Calu3 (cell line): ENCODE measurements around the gene STK17A. TPM values are rescaled to one million over a fixed set of nuclear protein-coding genes. Genes with fewer than 3 reads are reported as not detected.

Source experiments
- Bru-seq: library from RNA; stranded (reverse); fragments of 400-500 nt; gene quantifications from one replicate; lab custom pipeline; 2021; lab: Mats Ljungman, UMichigan
- BruChase-seq, 2 experiments: library from RNA; stranded (reverse); fragments of 400-500 nt; gene quantifications; one replicate each; lab custom pipeline; 2021; lab: Mats Ljungman, UMichigan
- BruUV-seq: library from RNA; stranded (reverse); fragments of 400-500 nt; replicated peaks from 2 replicates; lab custom pipeline; 2021; lab: Mats Ljungman, UMichigan
- CTCF ChIA-PET: fragments of 300-600 bp; sonication (Branson Sonifier 250); formaldehyde crosslinking; loops from one replicate; lab custom pipeline; 2022; ENCODE audit warnings: antibody characterized with exemption; lab: Charles Lee
- DNase-seq: peaks from one replicate; pipeline ENCODE4 v3.0.0; 2022
- H3K27ac Mint-ChIP-seq: one replicate; pipeline ENCODE4 v1.8.0; 2022; ENCODE audit warnings: mixed read lengths; ENCODE audit not compliant: unreplicated experiment
- H3K27me3 Mint-ChIP-seq: one replicate; pipeline ENCODE4 v1.8.0; 2022; ENCODE audit warnings: mixed read lengths; ENCODE audit not compliant: unreplicated experiment
- H3K36me3 Mint-ChIP-seq: one replicate; pipeline ENCODE4 v1.8.0; 2022; ENCODE audit warnings: mild to moderate bottlenecking, moderate library complexity, mixed read lengths; ENCODE audit not compliant: insufficient read depth, unreplicated experiment
- H3K4me1 Mint-ChIP-seq: one replicate; pipeline ENCODE4 v1.8.0; 2022; ENCODE audit warnings: mild to moderate bottlenecking, low read depth, mixed read lengths; ENCODE audit not compliant: unreplicated experiment
- H3K4me3 Mint-ChIP-seq: one replicate; pipeline ENCODE4 v1.8.0; 2022; ENCODE audit warnings: mild to moderate bottlenecking, low read depth, moderate library complexity, mixed read lengths; ENCODE audit not compliant: unreplicated experiment
- H3K9me3 Mint-ChIP-seq: one replicate; pipeline ENCODE4 v1.8.0; 2022; ENCODE audit warnings: low read depth, mixed read lengths; ENCODE audit not compliant: unreplicated experiment
- intact Hi-C: fragments of 100-400 bp; cut with micrococcal nuclease; formaldehyde crosslinking; loops from one replicate; pipeline ENCODE4 v1.10.0; 2022; ENCODE audit not compliant: unreplicated experiment
- long read RNA-seq: library from polyadenylated mRNA; stranded (forward); transcript quantifications from one replicate; pipeline ENCODE4 v2.0.0, GENCODE V29; 2022
- total RNA-seq: library from RNA; stranded (reverse); gene quantifications from 2 replicates; pipeline ENCODE4 v1.2.3, GENCODE V29; 2022
- TF ChIP-seq, protein P1 (sequence below): fragments of 200-600 bp; IDR thresholded peaks from one replicate; pipeline ENCODE4 v1.8.0; 2022; ENCODE audit warnings: antibody characterized with exemption; ENCODE audit not compliant: unreplicated experiment

STK17A gene
- 35.9 and 53.5 TPM in 2 replicates for total RNA-seq
- percentile 94 among the genes with signal in this experiment for Bru-seq, nascent RNA
- BruChase-seq, experiment 1, labeled RNA remaining after a 6-hour chase, result percentile 84 among the genes with signal in this experiment
- BruChase-seq, experiment 2, labeled RNA remaining after a 2-hour chase, result percentile 90 among the genes with signal in this experiment
- long read RNA-seq, transcript STK17A-201 (7 exons, 3,368 nt), result major isoform, 69 of 82 reads
- long read RNA-seq, partial matches to known transcripts, result 2 of 82 reads
- long read RNA-seq, other reads (novel, unspliced or antisense), result 11 of 82 reads

DNA sequence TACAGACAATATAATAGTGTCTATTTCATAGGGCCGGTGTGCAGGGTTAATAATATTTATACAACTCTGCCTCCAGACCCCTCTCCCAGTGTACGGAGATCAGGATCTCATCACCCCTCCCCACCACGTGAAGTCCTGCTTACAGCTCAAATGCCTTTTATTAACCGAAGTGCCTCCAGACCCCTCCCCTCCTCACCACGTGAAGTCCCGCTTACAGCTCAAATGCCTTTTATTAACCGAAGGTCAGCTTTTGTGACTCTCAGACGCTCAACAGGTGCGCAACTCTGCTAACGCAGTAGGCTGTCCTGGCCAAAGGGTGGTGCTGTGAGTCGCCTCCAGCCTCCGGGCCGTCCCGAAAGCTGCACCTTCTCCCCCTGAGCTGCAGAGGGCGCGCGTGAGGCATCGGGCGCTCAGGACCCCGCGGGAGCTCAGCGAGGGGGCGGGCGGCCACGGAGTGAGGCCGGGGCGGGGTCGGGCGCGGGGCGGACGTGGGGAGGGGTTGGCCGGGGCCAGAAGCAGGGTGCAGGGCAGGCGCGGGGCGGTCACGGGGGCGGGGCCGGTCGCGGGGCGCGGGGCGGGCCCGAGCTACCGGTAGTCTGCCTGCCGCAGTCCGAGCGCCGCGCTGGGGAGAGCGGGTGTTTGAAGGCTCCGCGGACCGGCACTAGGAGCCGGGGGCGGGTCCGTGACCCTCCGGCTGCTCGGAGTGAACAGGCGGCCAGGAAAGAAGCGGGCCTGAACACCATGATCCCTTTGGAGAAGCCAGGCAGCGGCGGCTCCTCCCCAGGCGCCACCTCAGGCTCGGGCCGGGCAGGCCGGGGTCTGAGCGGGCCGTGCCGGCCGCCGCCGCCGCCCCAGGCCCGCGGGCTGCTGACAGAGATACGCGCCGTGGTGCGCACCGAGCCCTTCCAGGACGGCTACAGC is at the start of gene STK17A:
TSS of gene STK17A (plus strand) at position 606 of the 921 bp plus-strand sequence. CDS start at position 742, 136 bp downstream.
- DNase-seq, result peak; percentile 98
- peak within 1 kb of the TSS; percentile 86 for H3K27ac Mint-ChIP-seq
- H3K4me3 Mint-ChIP-seq, result peak within 1 kb of the TSS; percentile 92
- peaks cover 14% of the 10 kb centered on the region for H3K4me1 Mint-ChIP-seq
- CTCF ChIA-PET, result interaction anchor here (0.5 to 4.7 kb wide), 57 partner anchors 8 to 1443 kb away, joined by 3 to 201 read pairs (median 5); partner anchors contain the start of genes COA1, MRPL32, MRPS24 and PSMA2
- no peaks in the 10 kb centered on the region for H3K27me3 Mint-ChIP-seq
- TF ChIP-seq, protein P1, sequence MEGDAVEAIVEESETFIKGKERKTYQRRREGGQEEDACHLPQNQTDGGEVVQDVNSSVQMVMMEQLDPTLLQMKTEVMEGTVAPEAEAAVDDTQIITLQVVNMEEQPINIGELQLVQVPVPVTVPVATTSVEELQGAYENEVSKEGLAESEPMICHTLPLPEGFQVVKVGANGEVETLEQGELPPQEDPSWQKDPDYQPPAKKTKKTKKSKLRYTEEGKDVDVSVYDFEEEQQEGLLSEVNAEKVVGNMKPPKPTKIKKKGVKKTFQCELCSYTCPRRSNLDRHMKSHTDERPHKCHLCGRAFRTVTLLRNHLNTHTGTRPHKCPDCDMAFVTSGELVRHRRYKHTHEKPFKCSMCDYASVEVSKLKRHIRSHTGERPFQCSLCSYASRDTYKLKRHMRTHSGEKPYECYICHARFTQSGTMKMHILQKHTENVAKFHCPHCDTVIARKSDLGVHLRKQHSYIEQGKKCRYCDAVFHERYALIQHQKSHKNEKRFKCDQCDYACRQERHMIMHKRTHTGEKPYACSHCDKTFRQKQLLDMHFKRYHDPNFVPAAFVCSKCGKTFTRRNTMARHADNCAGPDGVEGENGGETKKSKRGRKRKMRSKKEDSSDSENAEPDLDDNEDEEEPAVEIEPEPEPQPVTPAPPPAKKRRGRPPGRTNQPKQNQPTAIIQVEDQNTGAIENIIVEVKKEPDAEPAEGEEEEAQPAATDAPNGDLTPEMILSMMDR, result peak; percentile 99
- no TSS peak for BruUV-seq
- no peaks in the 10 kb centered on the region for H3K9me3 Mint-ChIP-seq
- peaks cover 45% of the 10 kb centered on the region for H3K36me3 Mint-ChIP-seq
- intact Hi-C loops, result loop anchor here (1.0 to 5.0 kb wide), 6 partner anchors 9 to 256 kb away; no protein-coding TSS in a partner anchor

DNA sequence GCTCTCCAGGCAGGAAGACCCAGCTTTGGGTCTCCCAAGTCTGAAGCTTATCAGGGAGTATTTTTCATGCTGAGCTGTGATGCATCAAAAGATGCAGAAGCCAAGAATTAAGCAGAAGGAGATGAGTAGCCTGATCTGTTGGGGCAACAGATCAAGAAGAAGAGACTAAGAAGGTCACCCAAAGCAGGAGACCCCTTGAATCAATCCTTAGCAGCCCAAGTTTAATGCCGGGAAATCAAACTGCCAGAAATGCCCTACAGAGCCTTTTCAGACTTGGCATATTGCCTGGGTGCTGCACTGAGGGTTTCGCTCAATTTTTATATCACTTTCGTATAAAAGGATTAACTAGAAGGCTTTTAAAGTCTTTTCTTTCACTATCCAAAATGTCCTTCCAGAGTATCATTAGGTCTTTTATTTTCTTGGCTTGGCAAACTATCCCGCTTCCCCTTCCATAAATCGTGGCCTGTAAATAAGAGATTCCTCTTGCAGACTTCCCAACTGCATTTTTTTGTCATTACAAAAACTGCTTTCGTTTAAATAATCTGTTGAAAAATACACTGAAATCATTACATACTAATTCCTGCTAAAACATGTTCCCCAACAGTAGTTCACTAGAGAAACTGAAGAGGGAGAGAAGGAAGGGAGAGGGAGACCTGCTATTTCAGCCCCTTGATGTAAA is 49.0 kb upstream of the STK17A start:
- BruUV-seq, result no TSS peak
- intact Hi-C loops, result no loop called here
- Mint-ChIP-seq H3K9me3 (no peaks in the 10 kb centered on the region), H3K4me1 (peaks cover 8% of the 10 kb centered on the region), H3K27me3 (no peaks in the 10 kb centered on the region), H3K36me3 (no peaks in the 10 kb centered on the region), H3K4me3 (no peak overlapping the region), H3K27ac (no peak overlapping the region)
- TF ChIP-seq, protein P1, result no peak
- no peak for DNase-seq
- CTCF ChIA-PET, result no interaction called here

DNA sequence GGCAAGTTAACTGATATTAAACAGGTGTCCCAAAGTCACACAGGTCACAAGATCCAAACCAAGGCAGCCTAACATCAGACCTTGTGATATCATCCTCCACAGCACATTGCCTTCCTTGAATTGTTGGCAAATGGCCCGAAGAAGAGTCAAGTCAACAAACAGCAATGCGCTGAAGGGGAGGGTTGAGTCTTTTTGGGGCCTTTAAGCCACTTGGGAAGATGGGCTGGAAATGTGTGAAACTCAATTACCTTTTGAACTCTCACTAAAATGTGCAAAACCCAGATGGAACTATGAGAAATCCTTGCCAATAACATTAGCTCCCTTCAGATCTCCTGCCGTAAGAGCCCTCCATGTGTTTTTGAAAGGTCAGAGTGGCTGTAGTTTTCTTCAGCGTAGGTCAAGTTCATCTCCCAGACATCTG is 47.9 kb upstream of the STK17A start:
- DNase-seq, result no peak
- peaks cover 8% of the 10 kb centered on the region for H3K4me1 Mint-ChIP-seq
- CTCF ChIA-PET, result no interaction called here
- TF ChIP-seq, protein P1, result no peak
- BruUV-seq, result no TSS peak
- no peaks in the 10 kb centered on the region for H3K36me3 Mint-ChIP-seq
- H3K27me3 Mint-ChIP-seq, result no peaks in the 10 kb centered on the region
- intact Hi-C loops, result no loop called here
- no peaks in the 10 kb centered on the region for H3K9me3 Mint-ChIP-seq
- H3K4me3 Mint-ChIP-seq, result no peak overlapping the region
- no peak overlapping the region for H3K27ac Mint-ChIP-seq
